ENCODE data around the gene OR11A1.

OR11A1 gene

GRCh38 chr6:29456971-29457370, at the start of gene OR11A1, which contains the start of gene OR2H1:
OR11A1 (minus strand) TSS chr6:29457071; CDS start chr6:29427641, 29,430 bp downstream.
OR2H1 (plus strand) TSS chr6:29457155; CDS start chr6:29461770, 4,615 bp downstream.
- no peak for DNase-seq

- no peak for DNase-seq
These were observed 49.7 kb upstream of the OR11A1 start for GRCh38 chr6:29506446-29507067.

- no peak for DNase-seq
These were observed 48.9 kb upstream of the OR11A1 start for GRCh38 chr6:29505808-29506207.

GRCh38 chr6:29504961-29505360, 48.1 kb upstream of the OR11A1 start:
- no peak for DNase-seq

- no peak for DNase-seq
These were observed 45.7 kb upstream of the OR11A1 start for GRCh38 chr6:29502597-29502996.

GRCh38 chr6:29502181-29502580, 45.3 kb upstream of the OR11A1 start:
- no peak for DNase-seq

GRCh38 chr6:29501106-29501505, 44.2 kb upstream of the OR11A1 start:
- no peak for DNase-seq

GRCh38 chr6:29500594-29500993, 43.7 kb upstream of the OR11A1 start:
- DNase-seq = no peak

GRCh38 chr6:29499704-29500103, 42.8 kb upstream of the OR11A1 start:
- DNase-seq = no peak

GRCh38 chr6:29496961-29497360, 40.1 kb upstream of the OR11A1 start:
- no peak for DNase-seq

GRCh38 chr6:29495571-29495970, 38.7 kb upstream of the OR11A1 start:
- no peak for DNase-seq

GRCh38 chr6:29494131-29494530, 37.3 kb upstream of the OR11A1 start:
- DNase-seq = no peak

GRCh38 chr6:29493261-29493660, 36.4 kb upstream of the OR11A1 start:
- DNase-seq = no peak

GRCh38 chr6:29491574-29491973, 34.7 kb upstream of the OR11A1 start:
- no peak for DNase-seq

GRCh38 chr6:29490552-29490951, 33.7 kb upstream of the OR11A1 start:
- DNase-seq = no peak

GRCh38 chr6:29490055-29490454, 33.2 kb upstream of the OR11A1 start:
- no peak for DNase-seq

- no peak for DNase-seq
These were observed 32.4 kb upstream of the OR11A1 start for GRCh38 chr6:29489286-29489685.

GRCh38 chr6:29488874-29489273, 32.0 kb upstream of the OR11A1 start:
- no peak for DNase-seq

GRCh38 chr6:29487660-29488059, 30.8 kb upstream of the OR11A1 start, which contains the start of gene MAS1L:
MAS1L (minus strand) TSS chr6:29487956; CDS start chr6:29487902, 54 bp downstream.
- DNase-seq = no peak

- no peak for DNase-seq
These were observed 30.3 kb upstream of the OR11A1 start for GRCh38 chr6:29487131-29487530.

- DNase-seq = no peak
These were observed 29.7 kb upstream of the OR11A1 start for GRCh38 chr6:29486577-29486976.

GRCh38 chr6:29483735-29484134, 26.9 kb upstream of the OR11A1 start:
- no peak for DNase-seq

GRCh38 chr6:29483186-29483585, 26.3 kb upstream of the OR11A1 start:
- no peak for DNase-seq

GRCh38 chr6:29479560-29479959, 22.7 kb upstream of the OR11A1 start:
- DNase-seq = no peak

GRCh38 chr6:29478740-29479139, 21.9 kb upstream of the OR11A1 start:
- no peak for DNase-seq
